Cardiac septum (tissue), 1 donor: ENCODE results near the gene UBXN4. TPM values are rescaled to one million over a fixed set of nuclear protein-coding genes. Genes with fewer than 3 reads are reported as not detected.
"Not testable (repeated sequence)": the region's sequence is repeated elsewhere in the genome, so short reads cannot be mapped to it uniquely, and the experiment has no call there.

ENCODE experiments used
- DNase-seq: peaks from one replicate; pipeline ENCODE4 v3.0.0-alpha.2; 2020; ENCODE audit warnings: low spot score
- intact Hi-C: fragments of 100-400 bp; cut with DNase I; formaldehyde crosslinking; loops from one replicate; pipeline ENCODE4 v1.14.0; 2022
- total RNA-seq: library from RNA; stranded (reverse); fragmentation: NEBNext Ultra II Directional; extraction: Animal tissue kit (Norgen Biotek cat#: 25700); gene quantifications from one replicate; pipeline ENCODE4 v1.2.1, GENCODE V29; 2021
- donor health status: DM: no; HTN: no; CAD: no.

Gene UBXN4
- total RNA-seq, 1 donor from 2014 or later, result 65.6 TPM

DNA sequence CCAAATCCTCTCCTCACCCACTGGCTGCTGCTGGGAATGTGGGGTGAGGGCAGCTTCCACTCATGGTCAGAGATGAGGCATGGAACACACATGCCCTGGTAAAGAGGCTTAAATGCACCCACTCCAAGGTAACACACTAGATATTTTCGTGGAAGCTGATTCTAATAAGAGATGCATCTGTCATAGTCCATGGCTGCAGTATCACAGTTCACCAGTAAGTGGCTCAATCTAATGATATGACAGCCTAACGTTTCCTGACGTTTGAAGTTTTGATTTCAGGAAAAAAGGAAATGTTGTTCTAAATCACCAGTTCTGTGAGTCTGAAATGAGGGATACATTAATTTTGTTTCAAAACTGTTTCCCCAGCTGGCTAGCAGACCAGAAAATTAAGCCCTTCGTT, 57.1 kb downstream of the UBXN4 start:
- intact Hi-C loops, result no loop called here
- DNase-seq, result no peak

DNA sequence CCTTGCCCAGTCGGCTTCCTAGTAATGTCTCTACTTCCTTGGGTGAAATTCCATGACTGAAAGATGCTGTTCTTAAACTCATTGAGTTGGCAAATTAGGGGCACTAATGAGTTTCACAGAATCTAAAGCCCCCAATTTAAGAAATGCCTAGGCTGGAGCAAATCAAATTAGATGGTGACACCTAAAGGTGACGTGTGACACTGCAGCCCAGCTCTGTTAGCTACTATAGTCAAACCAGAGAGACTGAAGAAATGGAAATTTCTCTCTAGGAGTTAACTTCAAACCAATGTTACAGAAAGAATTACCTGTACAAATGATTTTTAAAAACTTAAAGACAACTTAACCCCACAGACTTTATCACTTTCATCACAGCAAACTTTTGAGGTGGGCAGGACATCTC, 58.1 kb downstream of the UBXN4 start:
- intact Hi-C loops, result no loop called here

DNA sequence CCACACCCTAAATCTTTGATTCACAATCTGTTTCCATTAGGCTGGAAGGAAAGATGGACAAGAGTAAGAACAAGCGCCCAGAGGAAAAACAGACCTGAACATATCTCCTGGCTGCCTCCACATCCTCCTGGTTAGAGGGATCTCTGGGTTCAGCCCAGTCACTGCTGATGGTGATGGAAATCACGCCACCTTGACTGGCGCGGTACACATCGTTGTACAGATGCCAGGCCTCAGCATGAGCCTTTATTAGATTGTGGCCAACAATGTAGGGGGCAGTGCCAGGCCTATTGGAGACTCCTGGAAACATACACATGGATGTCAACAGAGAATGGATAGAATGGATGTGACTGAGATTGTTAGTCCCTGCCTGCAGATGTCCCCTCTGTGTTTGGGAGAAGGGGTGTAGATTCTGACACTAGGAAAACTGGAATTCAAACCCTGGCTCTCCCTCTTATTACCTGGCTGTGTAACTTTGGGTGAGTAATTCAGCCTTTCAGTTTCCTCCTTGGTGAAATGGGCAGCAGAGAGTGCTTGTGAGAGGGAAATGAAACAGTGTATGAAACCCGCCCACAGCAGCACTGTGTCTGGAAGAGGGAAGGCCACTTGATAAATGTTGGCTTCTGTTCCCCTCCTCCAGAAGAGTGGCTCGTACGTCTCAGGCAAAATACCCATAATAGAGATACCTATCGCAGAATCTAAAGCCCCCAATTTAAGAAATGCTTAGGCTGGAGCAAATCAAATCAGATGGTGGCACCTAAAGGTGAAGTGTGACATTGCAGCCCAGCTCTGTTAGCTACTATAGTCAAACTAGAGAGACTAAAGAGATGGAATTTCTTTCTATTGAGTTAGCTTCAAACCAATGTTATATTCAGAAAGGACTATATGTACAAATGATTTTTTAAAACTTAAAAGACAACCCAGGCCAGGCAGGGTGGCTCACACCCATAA, 59.1 kb downstream of the UBXN4 start:
- intact Hi-C loops, result no loop called here
- no peak for DNase-seq

More for the DNA sequence above, 58.1 kb downstream of the UBXN4 start:
- no peak for DNase-seq

DNA sequence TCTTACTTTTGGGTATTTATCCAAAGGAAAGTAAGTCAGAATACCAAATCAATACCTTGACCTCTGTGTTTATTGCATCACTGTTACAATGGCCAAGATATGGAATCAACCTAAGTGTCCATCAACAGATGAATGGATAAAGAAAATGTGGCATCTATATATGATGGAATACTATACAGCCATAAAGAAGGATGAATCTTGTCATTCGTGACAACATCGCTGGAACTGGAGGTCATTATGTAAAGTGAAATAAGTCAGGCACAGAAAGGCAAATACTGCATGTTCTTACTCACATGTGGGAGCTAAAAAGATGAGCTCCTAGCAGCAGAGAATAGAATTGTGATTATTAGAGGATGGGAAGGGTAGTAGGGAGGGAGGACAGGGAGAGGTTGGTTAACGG, 60.7 kb downstream of the UBXN4 start:
- DNase-seq, result no peak
- intact Hi-C loops, result no loop called here

DNA sequence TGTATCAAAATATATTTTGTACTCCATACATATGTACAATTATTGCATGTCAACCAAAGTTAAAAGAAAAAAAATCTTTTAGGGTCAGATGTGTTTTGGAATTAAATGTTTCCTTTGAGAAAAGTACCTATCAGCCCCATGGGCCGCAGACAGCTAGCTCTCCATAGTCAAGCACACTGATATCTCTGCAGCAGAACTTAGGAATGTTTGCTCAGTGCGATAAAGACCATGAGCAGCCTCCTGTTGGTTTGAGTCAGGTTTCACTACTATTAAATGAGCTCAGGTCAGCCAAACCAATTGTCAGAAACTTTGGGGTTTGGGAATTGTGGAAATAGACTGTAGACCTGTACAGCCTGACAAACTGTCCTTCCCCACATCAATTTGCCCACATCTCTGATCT, 61.6 kb downstream of the UBXN4 start:
- no peak for DNase-seq
- intact Hi-C loops, result no loop called here

DNA sequence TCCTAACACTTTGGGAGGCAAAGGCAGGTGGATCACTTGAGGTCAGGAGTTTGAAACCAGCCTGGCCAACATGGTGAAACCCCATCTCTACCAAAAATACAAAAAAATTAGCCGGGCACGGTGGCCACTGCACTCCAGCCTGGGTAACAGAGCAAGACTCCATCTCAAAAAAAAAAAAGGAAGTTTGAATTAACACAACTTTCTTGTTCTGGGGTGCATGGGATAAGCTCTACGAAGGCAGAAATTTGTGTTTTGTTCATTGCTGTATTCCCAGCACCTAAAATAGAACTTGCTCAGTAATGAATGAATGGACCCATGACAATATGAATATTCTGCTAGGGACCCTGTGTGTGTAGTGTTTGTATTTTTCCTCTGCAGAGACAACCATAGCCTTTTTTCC, 66.2 kb downstream of the UBXN4 start:
- DNase-seq, intact Hi-C loops: not testable (repeated sequence)

DNA sequence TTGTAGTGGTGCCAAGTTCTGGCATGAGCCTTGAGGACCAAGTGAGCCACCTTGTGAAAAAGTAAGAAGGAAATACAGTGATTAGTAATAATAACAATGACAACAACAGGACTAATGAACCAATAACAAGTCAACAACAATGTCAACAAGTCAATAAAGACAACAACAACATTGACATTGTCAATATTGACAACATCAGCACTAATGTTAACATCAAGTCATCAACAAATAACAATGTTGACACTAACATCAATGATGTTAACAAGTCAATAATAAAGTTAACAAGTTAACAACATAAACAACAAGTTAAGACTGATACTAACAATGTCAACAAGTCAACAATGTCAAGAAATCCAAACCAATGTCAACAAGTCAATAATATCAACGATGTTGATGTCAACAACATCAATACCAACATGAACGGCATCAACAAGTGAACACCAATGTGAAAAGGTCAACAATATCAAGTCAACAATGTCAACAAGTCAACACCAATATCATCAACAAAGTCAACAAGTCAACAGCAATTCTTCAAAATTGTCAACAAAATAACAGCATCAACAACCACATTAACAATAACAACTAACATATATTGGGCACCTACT, 71.4 kb downstream of the UBXN4 start:
- DNase-seq, result no peak

DNA sequence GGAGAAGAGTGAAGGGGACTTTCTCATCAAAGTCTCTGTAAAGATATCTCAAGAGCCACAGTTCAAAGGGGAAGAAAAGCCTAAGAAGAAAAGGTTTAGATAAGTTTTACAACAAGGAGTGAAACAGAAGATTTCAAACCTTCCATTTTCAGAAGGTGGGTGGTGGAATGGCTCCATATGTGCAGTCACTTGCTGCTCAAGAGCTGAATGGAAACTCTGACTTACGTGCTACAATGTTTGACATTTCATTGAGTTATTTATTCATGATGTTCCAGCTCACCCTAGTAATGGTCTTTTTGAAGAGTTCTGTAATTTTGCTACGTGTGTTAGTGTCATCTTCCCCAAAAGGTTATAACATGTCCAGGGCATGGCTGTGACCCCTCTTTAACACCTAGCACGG, 73.6 kb downstream of the UBXN4 start:
- DNase-seq, result no peak
- intact Hi-C loops, result no loop called here

More for the DNA sequence above, 71.4 kb downstream of the UBXN4 start:
- intact Hi-C loops, result no loop called here

DNA sequence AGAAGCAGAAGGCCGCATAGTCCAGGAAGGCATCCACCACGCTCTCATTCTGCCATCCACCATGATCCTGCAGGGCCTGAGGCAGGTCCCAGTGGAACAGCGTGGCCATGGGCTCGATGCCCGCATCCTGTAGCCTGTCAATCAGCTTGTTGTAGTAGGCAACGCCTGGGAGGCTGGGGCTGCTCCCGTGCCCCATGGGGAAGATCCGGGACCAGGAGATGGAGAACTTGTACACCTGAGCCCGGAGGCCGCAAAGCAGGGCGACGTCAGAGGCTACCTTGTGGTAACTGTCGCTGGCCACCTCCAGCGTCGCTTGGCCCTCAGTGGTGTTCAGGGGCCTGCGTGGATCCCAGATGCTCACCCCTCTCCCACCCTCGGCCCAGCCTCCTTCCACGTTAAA, 75.8 kb downstream of the UBXN4 start:
- intact Hi-C loops, result no loop called here
- no peak for DNase-seq

DNA sequence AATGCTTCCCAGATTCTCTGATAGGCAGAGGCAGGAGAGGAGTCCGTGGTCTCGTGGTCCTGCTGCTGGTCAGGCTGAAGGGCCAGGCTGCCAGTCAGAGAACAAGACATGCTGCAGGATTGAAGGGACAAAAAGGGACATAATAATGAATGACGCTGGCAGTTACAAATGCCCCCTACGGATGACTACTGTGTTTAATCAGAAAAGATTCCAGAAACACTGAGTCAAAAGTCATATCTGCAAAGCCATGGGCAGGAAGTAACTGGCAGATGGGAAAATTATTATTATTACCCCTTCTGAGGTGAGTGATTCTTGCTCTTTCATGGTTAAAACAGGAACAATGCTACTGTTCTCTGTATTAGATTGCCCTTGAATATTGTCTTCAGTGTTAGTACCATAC, 76.3 kb downstream of the UBXN4 start:
- DNase-seq, result no peak
- intact Hi-C loops, result no loop called here

DNA sequence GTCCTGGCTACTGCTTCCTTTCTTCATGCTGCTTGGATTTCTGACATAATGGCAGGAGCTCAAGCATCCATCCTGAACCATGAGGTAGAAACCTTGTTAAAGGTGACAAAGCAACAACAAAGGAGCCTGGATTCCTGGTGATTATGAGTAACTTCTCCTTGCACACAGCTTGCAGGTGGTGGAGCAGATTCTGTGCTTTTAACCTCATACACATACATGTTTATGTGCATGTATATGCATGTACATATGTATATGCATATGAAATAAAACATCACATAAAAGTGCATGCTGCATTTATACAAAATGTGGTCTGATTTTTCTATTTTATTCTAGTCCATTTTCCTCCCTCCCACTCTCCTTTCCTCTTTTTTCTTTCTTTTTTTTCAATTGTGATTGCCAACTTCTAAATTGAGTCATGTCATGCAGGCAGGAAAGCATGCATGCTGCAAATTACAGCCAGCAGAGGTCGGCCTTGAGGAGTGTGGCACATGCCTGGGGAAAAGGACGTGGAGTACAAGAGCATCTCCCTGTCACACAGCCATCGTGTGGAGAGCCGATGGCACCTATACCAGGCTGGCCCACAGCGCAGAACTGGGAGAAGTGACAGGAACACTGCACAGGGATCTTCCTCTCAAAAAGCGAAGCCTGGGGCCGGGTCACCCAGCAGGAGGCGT, 77.4 kb downstream of the UBXN4 start:
- intact Hi-C loops, result no loop called here
- no peak for DNase-seq

DNA sequence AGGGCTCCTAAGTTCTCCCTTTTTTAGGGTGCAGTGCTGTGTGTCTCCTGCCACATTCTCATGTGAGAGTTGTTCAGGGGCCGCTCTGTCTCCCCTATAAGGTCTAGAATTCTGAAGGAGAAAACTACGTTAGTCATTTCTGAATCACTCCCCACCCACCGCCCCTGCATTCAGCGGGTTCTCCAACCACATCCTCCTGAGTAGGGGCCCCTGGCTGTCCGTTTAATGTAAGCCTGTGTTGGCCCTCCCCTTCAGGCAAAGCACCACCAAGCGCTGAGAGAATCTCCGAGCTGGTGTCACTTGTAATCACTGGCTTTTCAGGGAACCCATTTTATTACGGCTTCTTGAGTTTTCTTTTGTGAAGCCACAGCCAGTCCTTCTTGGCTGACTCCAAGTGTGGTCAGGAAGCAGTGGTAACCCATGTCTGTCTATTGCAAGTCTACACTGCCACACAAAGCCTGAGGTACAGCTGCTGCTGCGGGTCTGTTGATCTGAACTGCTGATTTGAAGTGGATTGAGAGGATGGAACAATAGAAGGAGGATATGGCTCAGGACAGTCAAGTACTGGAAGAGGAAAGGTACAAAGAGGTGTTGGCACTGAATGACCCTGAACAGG, 78.5 kb downstream of the UBXN4 start:
- DNase-seq, result no peak
- intact Hi-C loops, result no loop called here

DNA sequence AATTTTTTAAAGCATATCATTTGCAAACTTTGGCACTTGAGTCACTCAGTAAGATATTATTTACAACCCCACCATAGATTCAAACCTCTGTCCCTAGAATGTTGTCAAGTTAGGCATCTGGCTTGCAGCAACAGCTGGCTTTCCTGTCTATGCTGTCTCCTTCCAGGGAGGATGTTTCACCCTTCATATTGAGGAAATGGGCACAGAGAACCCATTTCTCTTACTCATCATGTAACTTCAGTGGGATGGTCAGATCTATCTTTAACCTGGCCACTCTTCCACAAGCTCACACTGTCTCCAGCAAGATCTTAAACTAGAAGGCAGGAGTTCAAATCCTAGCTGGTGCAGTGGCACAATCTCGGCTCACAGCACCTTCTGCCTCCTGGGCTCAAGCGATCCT, 79.5 kb downstream of the UBXN4 start:
- no peak for DNase-seq
- intact Hi-C loops, result no loop called here

DNA sequence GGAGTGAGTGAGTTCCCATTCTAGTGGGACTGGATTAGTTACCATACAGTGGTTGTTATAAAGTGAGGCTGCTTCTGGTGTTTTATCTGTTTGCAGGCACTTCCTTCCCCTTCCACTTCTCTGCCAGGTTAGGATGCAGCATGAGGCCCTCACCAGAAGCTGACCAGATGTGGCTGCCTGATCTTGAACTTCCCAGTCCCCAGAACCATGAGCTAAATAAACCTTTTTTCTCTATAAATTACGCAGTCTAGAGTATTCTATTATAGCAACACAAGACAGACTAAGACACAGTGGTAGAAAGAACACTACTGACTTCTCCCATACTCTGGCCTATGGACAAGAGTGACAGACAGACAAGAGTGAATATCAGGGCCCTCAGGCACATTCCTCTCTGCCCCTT, 81.2 kb downstream of the UBXN4 start:
- intact Hi-C loops, result no loop called here
- no peak for DNase-seq

DNA sequence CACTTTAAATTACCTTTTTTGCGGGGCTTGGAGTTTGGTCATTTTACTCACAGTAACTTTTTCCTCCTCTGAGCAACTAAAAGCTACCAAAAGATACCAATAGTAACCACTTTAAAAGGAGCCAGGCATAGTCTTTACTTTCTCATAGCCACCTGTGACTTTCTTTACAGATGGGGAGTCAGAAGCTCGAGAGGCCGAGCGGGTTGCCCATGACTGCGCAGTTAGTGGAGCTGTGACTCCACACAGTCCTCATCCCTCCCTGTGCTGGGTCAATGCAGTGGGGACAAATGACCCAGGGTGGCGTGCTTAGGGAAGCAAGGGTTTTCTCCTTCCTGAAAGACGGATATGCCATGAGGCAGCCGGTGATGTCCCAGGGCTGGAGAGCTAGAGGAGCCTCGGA, 83.5 kb downstream of the UBXN4 start:
- intact Hi-C loops, result no loop called here
- DNase-seq, result no peak

DNA sequence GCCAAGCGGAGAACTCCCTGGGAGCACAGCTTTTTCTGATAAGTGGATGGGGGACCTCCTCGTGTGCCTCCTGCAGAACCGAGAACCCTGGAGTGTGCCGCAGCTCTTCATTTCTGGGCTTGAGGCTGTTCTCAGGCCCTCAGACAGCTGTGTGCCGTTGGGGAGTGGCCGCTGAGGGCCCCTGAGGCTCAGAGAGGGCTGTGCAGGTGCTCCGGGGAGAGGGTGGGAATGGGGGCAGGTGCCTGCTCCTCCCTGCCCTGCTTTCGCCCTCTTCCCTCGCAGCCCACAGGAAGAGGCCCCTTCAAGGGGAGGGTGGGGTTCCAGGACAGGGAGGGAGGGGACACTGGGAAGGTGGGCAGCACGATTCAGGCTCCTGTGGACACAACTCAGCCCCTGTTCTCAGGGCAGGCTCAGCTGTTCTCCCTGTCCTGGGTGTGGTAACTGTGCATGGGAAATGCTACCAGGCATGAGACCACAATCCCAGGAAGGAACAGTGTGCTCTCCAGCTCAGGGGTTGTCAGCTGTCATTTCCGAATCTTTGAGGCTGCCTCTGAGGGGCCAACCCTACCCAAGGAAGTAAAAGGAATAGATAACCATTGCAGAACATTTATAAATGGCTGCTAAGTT, 84.0 kb downstream of the UBXN4 start:
- DNase-seq, result no peak
- intact Hi-C loops, result no loop called here

DNA sequence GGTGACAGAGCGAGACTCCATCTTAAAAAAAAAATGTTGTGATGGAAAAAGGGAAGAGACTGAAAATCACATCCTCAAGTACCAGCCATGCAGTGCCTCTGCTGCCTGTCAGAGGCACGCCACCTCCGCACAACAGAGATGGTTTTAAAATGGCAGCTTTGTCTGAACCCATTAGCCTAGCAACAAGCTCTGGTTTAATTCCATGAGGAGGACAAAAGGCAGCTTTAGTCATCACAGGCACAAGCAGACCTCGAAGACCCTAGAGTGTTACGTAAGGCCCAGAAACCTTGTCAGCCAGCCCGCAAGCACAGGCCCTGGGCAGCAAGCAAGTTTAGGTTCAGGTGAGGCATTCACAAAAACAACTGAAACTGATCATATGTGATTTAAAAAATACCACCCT, 84.9 kb downstream of the UBXN4 start:
- DNase-seq, result no peak
- intact Hi-C loops, result no loop called here

DNA sequence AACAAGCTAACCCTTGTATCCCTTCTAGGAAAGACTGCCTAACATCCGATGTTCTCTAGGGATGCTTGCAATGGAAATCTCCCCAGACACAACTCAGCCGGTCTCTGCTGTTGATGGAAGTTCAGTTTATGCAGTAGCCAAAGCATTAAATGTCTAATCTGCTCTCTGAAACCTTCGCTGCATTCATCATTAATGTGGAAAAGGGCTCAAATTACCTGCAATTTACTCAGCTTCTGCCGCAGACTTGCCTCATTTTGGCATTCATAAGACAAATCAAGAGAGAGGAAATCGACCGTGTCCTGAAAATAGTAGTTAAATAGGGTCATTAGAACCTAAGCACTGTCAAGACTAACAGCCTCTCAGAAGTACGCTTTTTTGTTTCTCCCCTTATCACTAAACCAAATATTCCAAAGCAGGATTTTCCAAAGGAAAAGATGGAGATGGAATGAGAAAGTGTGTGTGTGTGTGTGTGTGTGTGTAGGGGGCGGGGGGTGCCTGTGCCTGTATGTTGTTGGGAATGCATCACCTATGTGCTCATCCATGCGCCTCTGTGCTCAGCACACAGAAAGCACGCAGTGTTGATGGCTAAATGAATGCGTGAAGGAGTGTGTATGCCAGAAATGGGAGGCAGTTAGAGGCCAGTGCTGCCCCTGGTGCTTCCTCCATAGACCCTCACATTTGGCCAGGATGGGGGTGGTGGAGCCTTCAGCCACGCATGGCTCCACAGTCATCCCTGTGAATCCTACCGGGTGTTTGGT, 87.9 kb downstream of the UBXN4 start:
- no peak for DNase-seq
- intact Hi-C loops, result no loop called here

DNA sequence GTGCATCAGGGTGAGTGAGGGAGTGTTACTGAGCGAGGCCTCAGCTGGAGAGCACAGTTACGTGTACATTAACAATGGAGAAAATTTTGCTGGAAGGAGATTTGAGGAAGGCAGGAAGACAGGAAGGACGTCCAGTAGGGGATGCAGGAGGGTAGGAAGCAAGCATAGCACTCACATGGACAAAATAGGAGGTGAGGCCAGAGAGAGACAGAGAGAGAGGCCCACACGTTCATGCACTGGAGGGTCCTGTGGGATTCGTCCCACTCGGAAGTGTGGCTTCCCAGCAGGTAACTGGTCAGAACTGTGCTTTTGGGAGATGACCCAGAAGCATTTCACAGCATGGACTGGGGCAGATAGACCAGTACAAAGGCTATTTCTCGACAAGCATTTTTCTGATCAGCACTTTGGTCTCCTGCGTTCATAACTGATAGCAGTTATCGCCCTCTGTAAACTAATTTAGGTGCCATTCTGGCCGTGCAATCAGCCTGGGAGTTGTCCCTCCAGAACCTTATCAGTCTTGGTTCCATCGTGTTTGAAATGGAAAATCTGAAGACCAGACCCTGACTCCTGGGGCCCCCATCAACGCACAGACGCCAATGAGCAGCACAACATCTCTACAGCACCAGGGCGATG, 89.6 kb downstream of the UBXN4 start:
- intact Hi-C loops, result no loop called here
- no peak for DNase-seq
